Activated naive CD8-positive, alpha-beta T cell (primary cell): ENCODE results near the gene HECW1.

Experiments used
- H3K27ac Mint-ChIP-seq: one replicate; pipeline ENCODE4 v1.8.0; 2021; ENCODE audit warnings: mixed read lengths
- H3K27me3 Mint-ChIP-seq: one replicate; pipeline ENCODE4 v1.8.0; 2021; ENCODE audit warnings: mixed read lengths
- H3K36me3 Mint-ChIP-seq: one replicate; pipeline ENCODE4 v1.8.0; 2021; ENCODE audit warnings: mixed read lengths
- H3K4me1 Mint-ChIP-seq: one replicate; pipeline ENCODE4 v1.8.0; 2021; ENCODE audit warnings: low read depth, mixed read lengths
- H3K4me3 Mint-ChIP-seq: one replicate; pipeline ENCODE4 v1.8.0; 2021; ENCODE audit warnings: mild to moderate bottlenecking, mixed read lengths
- H3K9me3 Mint-ChIP-seq: one replicate; pipeline ENCODE4 v1.8.0; 2021; ENCODE audit warnings: low read depth, mixed read lengths

Gene HECW1

GRCh38 chr7:43505412-43505811 is 393.0 kb downstream of the HECW1 start:
- Mint-ChIP-seq H3K4me3 (no peak overlapping the region), H3K36me3 (no peaks in the 10 kb centered on the region), H3K4me1 (peaks cover 11% of the 10 kb centered on the region)

GRCh38 chr7:43506460-43506859 is 394.0 kb downstream of the HECW1 start:
- Mint-ChIP-seq H3K4me3 (no peak overlapping the region), H3K27ac (no peak overlapping the region), H3K9me3 (no peaks in the 10 kb centered on the region), H3K27me3 (no peaks in the 10 kb centered on the region), H3K36me3 (no peaks in the 10 kb centered on the region), H3K4me1 (peaks cover 11% of the 10 kb centered on the region)

More at GRCh38 chr7:43505412-43505811, 393.0 kb downstream of the HECW1 start:
- H3K27ac Mint-ChIP-seq = no peak overlapping the region
- H3K27me3 Mint-ChIP-seq = no peaks in the 10 kb centered on the region
- no peaks in the 10 kb centered on the region for H3K9me3 Mint-ChIP-seq

- peaks cover 1% of the 10 kb centered on the region for H3K27me3 Mint-ChIP-seq
- no peak overlapping the region for H3K27ac Mint-ChIP-seq
- H3K4me1 Mint-ChIP-seq = peaks cover 12% of the 10 kb centered on the region
- H3K9me3 Mint-ChIP-seq = no peaks in the 10 kb centered on the region
- H3K4me3 Mint-ChIP-seq = no peak overlapping the region
- no peaks in the 10 kb centered on the region for H3K36me3 Mint-ChIP-seq
Measured at GRCh38 chr7:43508461-43508860, 396.0 kb downstream of the HECW1 start.

GRCh38 chr7:43509906-43510305 is 397.5 kb downstream of the HECW1 start:
- Mint-ChIP-seq H3K27me3 (peaks cover 3% of the 10 kb centered on the region), H3K4me3 (no peak overlapping the region), H3K36me3 (peaks cover 2% of the 10 kb centered on the region), H3K9me3 (no peaks in the 10 kb centered on the region), H3K4me1 (peaks cover 14% of the 10 kb centered on the region), H3K27ac (no peak overlapping the region)

- peaks cover 14% of the 10 kb centered on the region for H3K4me1 Mint-ChIP-seq
- H3K27ac Mint-ChIP-seq = no peak overlapping the region
Measured at GRCh38 chr7:43511029-43511428, 398.6 kb downstream of the HECW1 start.

GRCh38 chr7:43511769-43512515 is 399.5 kb downstream of the HECW1 start:
- Mint-ChIP-seq H3K27ac (no peak overlapping the region), H3K27me3 (peaks cover 4% of the 10 kb centered on the region), H3K36me3 (peaks cover 2% of the 10 kb centered on the region), H3K9me3 (no peaks in the 10 kb centered on the region), H3K4me3 (no peak overlapping the region), H3K4me1 (peaks cover 16% of the 10 kb centered on the region)

More at GRCh38 chr7:43511029-43511428, 398.6 kb downstream of the HECW1 start:
- Mint-ChIP-seq H3K9me3 (no peaks in the 10 kb centered on the region), H3K4me3 (no peak overlapping the region), H3K27me3 (peaks cover 3% of the 10 kb centered on the region), H3K36me3 (peaks cover 2% of the 10 kb centered on the region)

- H3K36me3 Mint-ChIP-seq = peaks cover 2% of the 10 kb centered on the region
- no peak overlapping the region for H3K27ac Mint-ChIP-seq
- no peaks in the 10 kb centered on the region for H3K9me3 Mint-ChIP-seq
- H3K27me3 Mint-ChIP-seq = peaks cover 4% of the 10 kb centered on the region
- H3K4me3 Mint-ChIP-seq = no peak overlapping the region
- peaks cover 15% of the 10 kb centered on the region for H3K4me1 Mint-ChIP-seq
Measured at GRCh38 chr7:43513251-43513650, 400.8 kb downstream of the HECW1 start.

- H3K4me1 Mint-ChIP-seq = peaks cover 7% of the 10 kb centered on the region
- peaks cover 4% of the 10 kb centered on the region for H3K27me3 Mint-ChIP-seq
- no peak overlapping the region for H3K27ac Mint-ChIP-seq
- H3K4me3 Mint-ChIP-seq = no peak overlapping the region
- peaks cover 2% of the 10 kb centered on the region for H3K36me3 Mint-ChIP-seq
- no peaks in the 10 kb centered on the region for H3K9me3 Mint-ChIP-seq
Measured at GRCh38 chr7:43516581-43517342, 404.3 kb downstream of the HECW1 start.

GRCh38 chr7:43517464-43517863 is 405.0 kb downstream of the HECW1 start:
- no peak overlapping the region for H3K4me3 Mint-ChIP-seq
- H3K27me3 Mint-ChIP-seq = peaks cover 3% of the 10 kb centered on the region
- no peaks in the 10 kb centered on the region for H3K9me3 Mint-ChIP-seq
- H3K36me3 Mint-ChIP-seq = peaks cover 2% of the 10 kb centered on the region
- no peak overlapping the region for H3K27ac Mint-ChIP-seq
- peaks cover 7% of the 10 kb centered on the region for H3K4me1 Mint-ChIP-seq

- Mint-ChIP-seq H3K27me3 (peaks cover 2% of the 10 kb centered on the region), H3K9me3 (no peaks in the 10 kb centered on the region), H3K4me1 (peaks cover 4% of the 10 kb centered on the region), H3K27ac (no peak overlapping the region), H3K4me3 (no peak overlapping the region), H3K36me3 (no peaks in the 10 kb centered on the region)
Measured at GRCh38 chr7:43520201-43520600, 407.8 kb downstream of the HECW1 start.

GRCh38 chr7:43522406-43523156 is 410.1 kb downstream of the HECW1 start:
- Mint-ChIP-seq H3K36me3 (no peaks in the 10 kb centered on the region), H3K4me3 (no peak overlapping the region), H3K27ac (no peak overlapping the region), H3K27me3 (peaks cover 2% of the 10 kb centered on the region), H3K9me3 (no peaks in the 10 kb centered on the region), H3K4me1 (no peaks in the 10 kb centered on the region)

- Mint-ChIP-seq H3K4me1 (no peaks in the 10 kb centered on the region), H3K36me3 (no peaks in the 10 kb centered on the region), H3K4me3 (no peak overlapping the region), H3K9me3 (no peaks in the 10 kb centered on the region), H3K27me3 (peaks cover 2% of the 10 kb centered on the region), H3K27ac (no peak overlapping the region)
Measured at GRCh38 chr7:43528576-43529354, 416.3 kb downstream of the HECW1 start.

GRCh38 chr7:43530553-43531410 is 418.3 kb downstream of the HECW1 start:
- Mint-ChIP-seq H3K4me3 (no peak overlapping the region), H3K27me3 (peaks cover 2% of the 10 kb centered on the region), H3K27ac (no peak overlapping the region), H3K9me3 (no peaks in the 10 kb centered on the region), H3K4me1 (no peaks in the 10 kb centered on the region), H3K36me3 (no peaks in the 10 kb centered on the region)

- no peaks in the 10 kb centered on the region for H3K9me3 Mint-ChIP-seq
- H3K4me1 Mint-ChIP-seq = no peaks in the 10 kb centered on the region
- H3K27ac Mint-ChIP-seq = no peak overlapping the region
- H3K4me3 Mint-ChIP-seq = no peak overlapping the region
- no peaks in the 10 kb centered on the region for H3K27me3 Mint-ChIP-seq
- no peaks in the 10 kb centered on the region for H3K36me3 Mint-ChIP-seq
Measured at GRCh38 chr7:43531700-43532099, 419.3 kb downstream of the HECW1 start.
